HL-60 (cell line): Measurements from ENCODE around the gene FBXW7.

Source experiments
- GABPA ChIP-seq: IDR thresholded peaks from 2 replicates; pipeline ENCODE4 v1.6.1; 2012; ENCODE audit warnings: low read depth
- POLR2AphosphoS5 ChIP-seq: IDR thresholded peaks from 2 replicates; pipeline ENCODE4 v1.6.1; 2012; ENCODE audit warnings: low read depth
- TF ChIP-seq, protein P1 (sequence below): IDR thresholded peaks from one replicate; pipeline ENCODE4 v1.5.1; 2011; ENCODE audit warnings: low read length, control low read depth, inconsistent platforms; ENCODE audit not compliant: insufficient read depth
- TF ChIP-seq, protein P2 (sequence below): IDR thresholded peaks from 2 replicates; pipeline ENCODE4 v1.6.1; 2012; ENCODE audit warnings: low read depth; ENCODE audit not compliant: insufficient replicate concordance

DNA sequence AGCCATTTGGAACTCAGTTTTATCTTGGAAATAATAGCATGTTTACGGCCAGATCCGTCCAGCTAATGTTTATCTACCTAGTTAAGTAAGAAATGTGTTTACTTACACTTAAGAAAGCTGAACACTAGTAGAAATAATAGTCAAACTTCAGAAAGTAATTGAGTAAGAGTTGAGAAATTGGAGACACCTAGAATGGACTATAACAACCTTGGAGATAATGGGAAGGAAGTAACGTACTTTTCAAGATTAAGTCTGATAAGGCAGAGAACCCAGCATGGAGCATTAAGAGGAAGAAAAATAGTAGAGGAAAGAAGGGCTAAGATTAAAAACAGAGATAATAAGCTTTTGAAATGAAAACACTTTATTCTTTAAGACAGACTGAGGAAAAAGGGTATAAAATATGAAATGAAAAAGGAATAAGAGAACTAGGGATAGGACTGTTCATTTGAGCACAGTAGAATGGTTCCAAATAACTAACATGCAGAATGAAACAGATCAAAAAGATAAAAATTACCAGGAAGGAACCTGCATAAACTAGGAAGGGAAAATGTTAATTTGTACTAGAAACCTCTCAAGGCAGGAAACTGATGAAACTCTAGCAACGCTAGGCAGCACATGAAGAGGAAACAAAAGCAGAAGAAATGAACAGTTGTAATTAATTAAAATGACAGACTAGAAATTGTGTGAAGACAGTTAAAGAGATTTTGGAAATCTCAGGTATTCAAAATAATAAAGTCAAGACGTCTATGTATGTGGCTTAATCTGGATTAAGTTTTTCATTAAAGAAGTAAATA, 71.7 kb downstream of the FBXW7 start:
- no peak for TF ChIP-seq POLR2AphosphoS5
- TF ChIP-seq, protein P1, sequence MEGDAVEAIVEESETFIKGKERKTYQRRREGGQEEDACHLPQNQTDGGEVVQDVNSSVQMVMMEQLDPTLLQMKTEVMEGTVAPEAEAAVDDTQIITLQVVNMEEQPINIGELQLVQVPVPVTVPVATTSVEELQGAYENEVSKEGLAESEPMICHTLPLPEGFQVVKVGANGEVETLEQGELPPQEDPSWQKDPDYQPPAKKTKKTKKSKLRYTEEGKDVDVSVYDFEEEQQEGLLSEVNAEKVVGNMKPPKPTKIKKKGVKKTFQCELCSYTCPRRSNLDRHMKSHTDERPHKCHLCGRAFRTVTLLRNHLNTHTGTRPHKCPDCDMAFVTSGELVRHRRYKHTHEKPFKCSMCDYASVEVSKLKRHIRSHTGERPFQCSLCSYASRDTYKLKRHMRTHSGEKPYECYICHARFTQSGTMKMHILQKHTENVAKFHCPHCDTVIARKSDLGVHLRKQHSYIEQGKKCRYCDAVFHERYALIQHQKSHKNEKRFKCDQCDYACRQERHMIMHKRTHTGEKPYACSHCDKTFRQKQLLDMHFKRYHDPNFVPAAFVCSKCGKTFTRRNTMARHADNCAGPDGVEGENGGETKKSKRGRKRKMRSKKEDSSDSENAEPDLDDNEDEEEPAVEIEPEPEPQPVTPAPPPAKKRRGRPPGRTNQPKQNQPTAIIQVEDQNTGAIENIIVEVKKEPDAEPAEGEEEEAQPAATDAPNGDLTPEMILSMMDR: no peak
- TF ChIP-seq, protein P2, sequence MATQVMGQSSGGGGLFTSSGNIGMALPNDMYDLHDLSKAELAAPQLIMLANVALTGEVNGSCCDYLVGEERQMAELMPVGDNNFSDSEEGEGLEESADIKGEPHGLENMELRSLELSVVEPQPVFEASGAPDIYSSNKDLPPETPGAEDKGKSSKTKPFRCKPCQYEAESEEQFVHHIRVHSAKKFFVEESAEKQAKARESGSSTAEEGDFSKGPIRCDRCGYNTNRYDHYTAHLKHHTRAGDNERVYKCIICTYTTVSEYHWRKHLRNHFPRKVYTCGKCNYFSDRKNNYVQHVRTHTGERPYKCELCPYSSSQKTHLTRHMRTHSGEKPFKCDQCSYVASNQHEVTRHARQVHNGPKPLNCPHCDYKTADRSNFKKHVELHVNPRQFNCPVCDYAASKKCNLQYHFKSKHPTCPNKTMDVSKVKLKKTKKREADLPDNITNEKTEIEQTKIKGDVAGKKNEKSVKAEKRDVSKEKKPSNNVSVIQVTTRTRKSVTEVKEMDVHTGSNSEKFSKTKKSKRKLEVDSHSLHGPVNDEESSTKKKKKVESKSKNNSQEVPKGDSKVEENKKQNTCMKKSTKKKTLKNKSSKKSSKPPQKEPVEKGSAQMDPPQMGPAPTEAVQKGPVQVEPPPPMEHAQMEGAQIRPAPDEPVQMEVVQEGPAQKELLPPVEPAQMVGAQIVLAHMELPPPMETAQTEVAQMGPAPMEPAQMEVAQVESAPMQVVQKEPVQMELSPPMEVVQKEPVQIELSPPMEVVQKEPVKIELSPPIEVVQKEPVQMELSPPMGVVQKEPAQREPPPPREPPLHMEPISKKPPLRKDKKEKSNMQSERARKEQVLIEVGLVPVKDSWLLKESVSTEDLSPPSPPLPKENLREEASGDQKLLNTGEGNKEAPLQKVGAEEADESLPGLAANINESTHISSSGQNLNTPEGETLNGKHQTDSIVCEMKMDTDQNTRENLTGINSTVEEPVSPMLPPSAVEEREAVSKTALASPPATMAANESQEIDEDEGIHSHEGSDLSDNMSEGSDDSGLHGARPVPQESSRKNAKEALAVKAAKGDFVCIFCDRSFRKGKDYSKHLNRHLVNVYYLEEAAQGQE: no peak
- TF ChIP-seq GABPA: no peak
